NOMO-1 (cell line): ENCODE data around the gene LRP5.
"Not testable (repeated sequence)": the region's sequence is repeated elsewhere in the genome, so short reads cannot be mapped to it uniquely, and the experiment has no call there.

ENCODE experiments used
- DNase-seq, 2 experiments: peaks; one replicate each; lab custom pipeline; 2025; ENCODE audit not compliant: unreplicated experiment in 2 of 2; lab: John Stamatoyannopoulos, UW

LRP5 gene

GRCh38 chr11:68457898-68458249 is 145.5 kb downstream of the LRP5 start:
- DNase-seq: no peak

DNA sequence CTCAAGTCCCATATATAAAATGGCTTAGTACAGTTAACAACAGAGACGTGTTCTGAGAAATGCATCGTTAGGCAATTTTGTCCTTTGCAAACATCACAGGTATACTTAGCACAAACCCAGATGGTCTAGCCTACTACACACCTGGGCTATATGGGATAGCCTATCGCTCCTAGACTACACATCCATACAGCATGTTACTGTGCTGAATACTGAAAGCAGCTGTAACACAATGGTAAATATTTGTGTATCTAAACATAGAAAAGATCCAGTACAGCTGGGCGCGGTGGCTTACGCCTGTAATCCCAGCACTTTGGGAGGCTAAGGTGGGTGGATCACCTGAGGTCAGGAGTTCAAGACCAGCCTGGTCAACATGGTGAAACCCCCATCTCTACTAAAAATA is 145.9 kb downstream of the LRP5 start:
- not testable (repeated sequence) for DNase-seq

GRCh38 chr11:68459886-68460740 is 147.7 kb downstream of the LRP5 start:
- peak; percentile 97 to 99 for DNase-seq

DNA sequence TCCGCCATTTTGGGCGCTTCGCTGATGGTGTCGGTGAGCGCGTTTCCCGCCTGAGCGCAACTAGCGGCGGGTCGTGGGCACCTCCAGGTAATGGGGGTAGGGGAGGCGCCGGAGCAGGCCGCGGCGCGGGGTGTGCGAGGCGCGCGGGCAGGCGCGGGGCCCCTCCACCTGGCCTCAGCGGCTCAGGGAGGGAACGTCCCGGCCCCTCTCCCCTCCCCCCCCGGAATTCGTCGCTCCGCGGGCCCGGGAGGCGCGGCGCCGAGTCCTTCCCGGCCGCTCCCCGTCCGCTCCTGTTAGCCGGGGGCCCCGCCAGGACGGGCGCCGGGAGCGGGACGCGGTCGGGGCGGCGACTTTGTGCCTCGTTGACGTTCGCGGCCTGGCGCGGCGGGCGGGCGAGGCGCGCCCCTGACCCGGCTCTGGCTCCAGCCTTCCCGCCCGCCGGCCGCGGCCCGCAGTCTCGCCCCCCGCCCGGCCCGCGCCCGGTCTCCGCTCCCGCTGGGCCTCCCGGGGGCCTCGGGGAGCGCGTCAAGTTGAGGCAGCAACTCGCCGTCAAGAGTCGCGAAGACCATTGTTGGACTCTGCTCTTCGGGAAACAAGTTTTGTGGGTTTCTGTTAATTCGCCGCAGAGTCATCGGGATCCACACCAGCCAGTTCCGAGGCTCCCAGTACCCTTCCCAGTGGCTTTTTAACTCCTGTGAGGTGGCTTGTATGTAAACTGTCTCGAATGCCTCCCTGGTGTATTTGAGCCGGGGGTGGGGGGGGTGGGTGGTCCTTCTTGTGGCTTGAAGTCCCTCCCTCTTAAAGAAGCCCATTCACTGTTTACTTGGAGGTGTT is 148.6 kb downstream of the LRP5 start, which contains the start of gene PPP6R3:
Gene PPP6R3 (plus strand): TSS at position 12 of the 834 bp plus-strand sequence. CDS start 76,913 bp downstream, outside the sequence.
- peak in 1 of 2 experiments; percentile 9 for DNase-seq

GRCh38 chr11:68461575-68461917 is 149.2 kb downstream of the LRP5 start:
- no peak for DNase-seq

DNA sequence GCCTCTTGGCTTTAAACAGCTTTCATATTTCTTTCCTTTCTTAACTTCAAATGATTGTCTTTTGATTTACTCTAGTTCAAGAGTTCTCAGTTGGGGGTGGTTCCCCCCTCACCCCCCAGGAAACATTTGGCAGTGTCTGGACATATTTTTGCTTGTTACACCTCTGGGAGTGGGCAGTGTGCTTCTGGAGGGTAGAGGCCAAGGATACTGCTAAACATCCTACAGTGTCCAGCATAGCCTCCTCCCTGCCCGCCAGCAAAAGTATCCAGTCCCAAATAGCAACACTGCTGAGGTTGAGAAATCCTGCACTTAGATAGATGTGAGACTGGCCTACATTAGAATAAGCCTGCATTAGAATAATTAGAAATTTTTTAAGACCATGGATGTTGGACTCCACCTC is 151.3 kb downstream of the LRP5 start:
- no peak for DNase-seq

DNA sequence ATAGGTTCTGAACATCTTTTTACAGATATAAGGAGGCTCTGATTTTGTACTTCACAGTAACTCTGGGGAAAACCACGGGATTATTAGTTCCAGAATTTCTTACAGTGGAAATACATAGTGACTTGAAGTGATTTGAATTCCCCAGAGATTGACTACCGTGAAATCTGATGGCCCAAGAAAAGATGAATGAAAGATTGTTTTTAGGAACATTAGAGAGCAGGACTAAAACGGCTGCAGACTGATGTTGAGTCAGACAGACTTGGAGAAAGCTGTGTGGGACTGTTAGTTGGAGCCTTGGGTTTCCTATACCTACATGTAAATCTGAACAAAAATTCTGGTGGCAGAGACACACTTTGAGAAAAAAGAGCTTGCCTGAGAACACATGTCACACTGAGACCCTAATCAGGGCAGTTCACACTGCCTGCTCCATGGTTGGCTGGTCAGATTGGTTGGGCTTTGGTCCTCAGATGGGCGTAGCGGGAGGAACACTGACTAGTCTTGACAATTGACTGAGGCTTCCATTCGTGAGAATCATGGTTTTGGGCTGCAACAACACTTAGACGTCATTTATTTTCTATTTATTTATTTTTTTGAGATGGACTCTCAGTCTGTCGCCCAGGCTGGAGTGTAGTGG is 154.9 kb downstream of the LRP5 start:
- DNase-seq: no peak

DNA sequence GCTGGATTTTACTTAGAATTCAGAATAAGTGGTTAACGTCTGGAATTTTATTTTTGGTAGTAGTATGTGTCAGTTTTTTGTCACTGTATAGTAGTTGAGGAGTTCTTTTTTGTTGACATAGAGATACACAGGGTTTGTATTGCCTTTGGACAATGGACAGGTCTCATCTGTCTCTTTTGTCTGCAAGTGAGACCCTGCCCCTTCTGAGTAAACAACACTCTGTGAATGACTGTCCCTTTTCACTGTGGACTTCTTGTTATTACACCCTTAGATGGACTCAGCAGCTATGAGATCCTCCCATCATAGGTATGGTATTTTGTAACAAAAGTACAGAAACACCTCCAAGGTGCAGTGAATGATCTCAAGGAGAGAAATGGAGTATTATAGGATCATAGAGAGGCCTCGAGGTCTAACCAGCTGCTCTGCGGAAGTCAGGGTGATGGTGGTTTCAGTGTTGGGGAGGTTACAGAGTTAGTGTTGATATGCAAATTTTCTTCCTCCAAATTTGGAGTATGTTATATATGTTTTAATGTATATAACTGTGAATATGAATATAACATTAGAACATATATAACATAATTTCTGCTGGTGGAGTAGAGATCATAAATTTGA is 155.9 kb downstream of the LRP5 start:
- no peak for DNase-seq

DNA sequence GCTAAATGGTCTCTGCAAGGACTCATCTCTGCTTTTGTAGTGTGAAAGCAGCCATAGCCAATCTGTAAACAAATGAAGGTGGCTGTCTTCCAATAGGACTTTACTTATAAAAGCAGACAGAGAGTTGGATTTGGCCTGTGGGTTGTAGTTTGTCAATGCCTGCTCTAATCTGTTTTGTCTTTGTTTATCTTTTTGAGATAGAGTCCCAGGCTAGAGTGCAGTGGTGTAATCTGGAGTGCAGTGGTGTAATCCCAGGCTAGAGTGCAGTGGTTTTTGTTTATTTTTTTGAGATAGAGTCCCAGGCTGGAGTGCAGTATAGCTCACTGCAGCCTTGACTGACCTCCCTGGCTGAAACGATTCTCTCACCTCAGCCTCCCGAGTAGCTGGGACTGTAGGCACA is 156.7 kb downstream of the LRP5 start:
- DNase-seq: no peak

DNA sequence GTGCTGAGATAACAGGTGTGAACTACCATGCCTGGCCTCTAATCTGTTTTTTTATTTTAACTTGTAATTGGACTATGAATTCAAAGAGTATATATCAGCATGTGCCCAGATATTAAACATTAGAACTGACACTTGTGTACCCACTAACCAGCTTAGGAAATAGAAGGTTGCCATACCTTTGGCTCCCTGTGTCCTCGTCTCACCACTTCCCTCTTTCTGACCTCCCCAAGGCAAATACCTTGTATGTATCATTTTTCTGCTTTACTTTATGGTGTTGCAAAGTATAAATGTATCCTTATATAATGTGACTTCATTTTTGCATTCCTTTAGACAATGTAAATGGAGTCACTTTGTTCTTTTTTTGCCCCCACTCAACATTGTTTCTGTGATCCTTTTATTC is 157.3 kb downstream of the LRP5 start:
- no peak for DNase-seq

- DNase-seq: no peak
Measured at GRCh38 chr11:68470304-68470811, 158.0 kb downstream of the LRP5 start.

DNA sequence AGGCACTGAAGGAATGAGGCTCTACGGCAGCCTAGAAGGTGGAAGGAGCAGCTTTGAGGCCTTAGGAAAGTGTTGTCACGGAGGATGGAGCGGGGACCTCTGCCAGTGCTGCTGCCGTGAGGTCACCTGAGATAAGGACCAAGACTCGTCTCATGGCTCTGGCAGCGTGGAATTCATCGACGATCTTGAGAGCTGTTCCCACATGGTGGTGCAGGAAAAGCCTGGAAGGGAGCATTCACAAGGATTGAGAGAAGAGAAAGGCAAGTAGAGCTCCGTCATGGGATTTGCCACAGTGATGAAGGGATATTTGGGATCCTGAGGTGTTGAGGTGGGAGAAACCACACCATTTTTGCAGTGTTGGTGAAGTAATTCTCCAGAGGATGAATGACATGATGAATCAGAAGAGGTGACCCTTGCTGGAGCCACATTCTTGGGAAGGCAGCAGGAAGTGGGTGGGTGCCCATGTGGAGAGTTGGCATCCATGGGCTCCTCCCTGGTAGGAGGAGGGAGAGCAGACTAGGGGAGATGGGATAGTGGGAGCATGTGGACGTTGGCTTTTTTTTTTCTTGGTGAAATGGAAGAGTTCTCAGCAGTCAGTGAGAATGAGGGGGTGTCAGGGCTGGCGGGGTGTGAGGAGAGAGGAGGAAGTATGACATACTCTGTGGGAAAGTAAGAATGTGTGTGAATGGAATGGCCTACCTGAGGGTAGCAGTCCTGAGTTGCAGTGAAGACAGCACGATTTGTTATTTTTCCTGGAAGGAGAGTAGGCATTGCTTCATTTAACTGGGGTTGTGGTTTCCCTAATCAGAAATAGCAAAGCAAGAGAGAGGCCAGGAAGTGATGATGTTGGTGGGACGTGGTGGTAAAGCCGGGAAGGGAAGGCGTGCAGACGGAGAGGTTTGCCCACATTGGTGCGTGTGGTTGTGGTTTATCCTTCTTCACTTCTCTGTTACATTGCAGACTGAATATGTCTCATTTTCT is 159.3 kb downstream of the LRP5 start:
- peak; percentile 40 to 68 for DNase-seq

DNA sequence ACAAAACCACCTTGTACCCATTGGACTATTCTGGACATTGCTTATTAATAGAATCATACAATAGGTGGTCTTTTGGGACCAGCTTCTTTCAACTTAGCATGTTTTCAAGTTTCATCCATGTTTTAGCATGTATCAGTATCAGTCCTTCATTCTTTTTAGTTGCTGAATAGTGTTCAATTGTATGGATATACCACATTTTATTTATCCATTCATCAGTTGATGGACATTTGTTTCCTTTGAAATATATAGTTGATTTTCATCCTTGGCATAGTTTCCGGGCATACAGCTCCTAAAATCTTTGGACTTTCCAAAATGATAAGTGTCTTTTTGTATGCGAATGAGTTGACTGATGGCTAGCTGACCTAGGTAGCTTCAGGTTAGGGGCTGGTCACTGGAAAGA is 160.4 kb downstream of the LRP5 start:
- DNase-seq: no peak

DNA sequence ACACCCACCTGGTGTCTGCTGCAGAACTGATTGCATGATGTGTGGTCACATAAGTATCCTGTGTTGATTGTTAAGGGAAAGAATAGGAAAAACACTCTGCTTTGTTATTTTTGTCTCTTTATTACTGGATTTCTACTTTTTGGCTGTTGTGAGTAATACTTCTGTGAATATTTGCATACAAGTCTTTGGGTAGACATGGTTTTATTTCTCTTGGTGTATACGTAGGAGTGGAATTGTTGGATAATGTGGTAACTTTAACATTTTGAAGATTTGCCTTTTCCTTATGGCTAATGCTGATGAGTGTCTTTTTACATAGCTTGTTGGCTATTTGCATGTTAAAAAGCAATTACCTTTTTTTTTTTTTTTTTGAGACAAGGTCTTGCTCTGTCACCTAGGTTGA is 161.3 kb downstream of the LRP5 start:
- no peak for DNase-seq

GRCh38 chr11:68475626-68476025 is 163.2 kb downstream of the LRP5 start:
- not testable (repeated sequence) for DNase-seq

- no peak for DNase-seq
Measured at GRCh38 chr11:68479390-68479789, 167.0 kb downstream of the LRP5 start.

- DNase-seq: no peak
Measured at GRCh38 chr11:68480193-68480592, 167.8 kb downstream of the LRP5 start.

DNA sequence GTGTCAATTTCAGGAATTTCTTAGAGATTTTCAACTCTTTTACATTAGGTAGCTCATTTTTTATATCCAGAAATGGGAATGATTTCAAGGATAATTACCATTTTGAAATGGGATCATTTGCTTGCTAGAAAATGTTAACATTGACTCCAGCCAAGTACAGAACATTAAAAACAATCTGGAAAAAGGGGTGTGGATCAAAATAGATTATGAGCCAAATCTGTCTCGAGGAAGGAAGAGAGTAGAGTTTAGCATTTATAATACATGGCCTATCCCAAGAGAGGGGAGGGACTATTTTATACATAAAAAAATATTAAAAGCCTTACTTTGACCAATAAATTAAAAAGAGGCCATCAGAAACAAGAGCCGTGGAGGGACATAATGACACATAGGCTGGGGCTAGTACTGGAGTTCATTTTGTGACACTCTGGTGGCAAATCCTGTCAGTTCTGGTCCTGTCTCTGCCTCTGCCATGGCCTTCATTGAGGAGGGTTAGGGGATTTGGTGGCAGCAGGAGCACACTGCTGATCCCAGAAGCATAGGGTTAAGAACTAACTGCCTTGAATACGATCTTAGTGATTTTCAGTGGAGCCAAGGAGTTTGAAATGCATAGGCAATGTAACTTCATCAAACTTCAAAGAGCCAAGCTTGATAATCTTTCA is 168.6 kb downstream of the LRP5 start:
- no peak for DNase-seq

DNA sequence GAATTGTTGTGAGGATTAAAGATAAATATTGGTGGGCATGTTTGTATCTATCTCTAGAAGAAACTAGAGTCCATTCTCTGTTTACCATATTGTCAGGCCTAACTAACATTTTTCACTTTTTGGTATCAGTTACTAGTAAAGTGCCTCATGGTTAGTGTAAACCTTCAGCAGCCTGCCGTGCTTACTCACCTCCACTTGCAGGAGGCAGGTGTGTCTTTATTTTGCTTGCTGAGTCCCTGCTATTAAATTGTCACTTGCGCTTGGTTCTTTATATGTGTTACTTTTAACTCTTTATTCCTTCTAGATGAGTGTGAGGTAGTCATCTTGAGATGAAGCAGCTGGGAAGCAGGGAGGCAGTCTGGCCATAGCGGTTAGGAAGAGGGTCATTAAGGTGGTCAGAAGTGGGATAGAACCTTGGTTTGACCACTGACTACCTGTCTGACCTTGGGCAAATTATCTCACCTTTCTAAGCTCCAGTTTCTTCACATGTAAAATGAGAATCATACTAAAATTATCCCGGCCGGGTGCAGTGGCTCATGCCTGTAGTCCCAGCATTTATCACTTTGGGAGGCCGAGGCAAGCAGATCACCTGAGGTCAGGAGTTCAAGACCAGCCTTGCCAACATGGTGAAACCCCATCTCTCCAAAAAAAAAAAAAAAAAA is 169.3 kb downstream of the LRP5 start:
- DNase-seq: no peak
